Vagina (tissue), 2 donors: ENCODE results near the gene MT1H. TPM values are rescaled to one million over a fixed set of nuclear protein-coding genes. Genes with fewer than 3 reads are reported as not detected.
"Not testable (repeated sequence)": the region's sequence is repeated elsewhere in the genome, so short reads cannot be mapped to it uniquely, and the experiment has no call there.

ENCODE experiments used
- DNase-seq, 2 donors: peaks; one replicate each; pipeline ENCODE4 v3.0.0-alpha.2; 2017; ENCODE audit errors: extremely low spot score in 2 of 2
- H3K27ac ChIP-seq: fragments of 200-600 bp; sonication (generic); one replicate; pipeline ENCODE4 v1.5.1; 2019
- H3K27me3 ChIP-seq: fragments of 200-600 bp; sonication (generic); one replicate; pipeline ENCODE4 v1.5.1; 2019
- H3K36me3 ChIP-seq, 2 donors: fragments of 200-600 bp; sonication (generic); one replicate each; pipeline ENCODE4 v1.5.1; 2017 to 2019
- H3K4me1 ChIP-seq: fragments of 200-600 bp; sonication (generic); one replicate; pipeline ENCODE4 v1.5.1; 2019
- H3K4me3 ChIP-seq, 2 donors: fragments of 200-600 bp; sonication (generic); 1 replicate in 1 of 2; 2 replicates in 1 of 2; pipeline ENCODE4 v1.5.1; 2016 to 2019
- H3K9me3 ChIP-seq: fragments of 200-600 bp; sonication (generic); one replicate; pipeline ENCODE4 v1.5.1; 2019
- POLR2A ChIP-seq, 2 donors: fragments of 450-650 bp; IDR thresholded peaks; one replicate each; pipeline ENCODE4 v1.6.1; 2017; ENCODE audit warnings: antibody characterized with exemption in 2 of 2, mild to moderate bottlenecking in 2 of 2, moderate library complexity in 2 of 2
- POLR2AphosphoS5 ChIP-seq, 2 donors: sonication (generic); formaldehyde crosslinking; IDR thresholded peaks; one replicate each; pipeline ENCODE4 v1.9.0; 2017; ENCODE audit warnings: antibody characterized with exemption in 2 of 2, mild to moderate bottlenecking in 2 of 2, low read depth in 1 of 2; ENCODE audit not compliant: insufficient read depth in 1 of 2
- intact Hi-C: fragments of 100-400 bp; cut with DNase I; formaldehyde crosslinking; loops from one replicate; pipeline ENCODE4 v1.15.1; 2023
- total RNA-seq: library from RNA; depleted of rRNA; stranded (reverse); fragments of >200 nt; gene quantifications from one replicate; pipeline ENCODE4 v1.2.3, GENCODE V29; 2016
- TF ChIP-seq, protein P1 (sequence below), 3 experiments: fragments of 450-650 bp in 2 of 3; fragments of 200-600 bp in 1 of 3; sonication (generic) in 1 of 3; IDR thresholded peaks; one replicate each; pipeline ENCODE4 v1.5.1; 2017 to 2019; ENCODE audit warnings: antibody characterized with exemption in 3 of 3, mild to moderate bottlenecking in 2 of 3, moderate library complexity in 2 of 3

The MT1H gene
- total RNA-seq, 1 donor from 2014 or later = not detected

DNA sequence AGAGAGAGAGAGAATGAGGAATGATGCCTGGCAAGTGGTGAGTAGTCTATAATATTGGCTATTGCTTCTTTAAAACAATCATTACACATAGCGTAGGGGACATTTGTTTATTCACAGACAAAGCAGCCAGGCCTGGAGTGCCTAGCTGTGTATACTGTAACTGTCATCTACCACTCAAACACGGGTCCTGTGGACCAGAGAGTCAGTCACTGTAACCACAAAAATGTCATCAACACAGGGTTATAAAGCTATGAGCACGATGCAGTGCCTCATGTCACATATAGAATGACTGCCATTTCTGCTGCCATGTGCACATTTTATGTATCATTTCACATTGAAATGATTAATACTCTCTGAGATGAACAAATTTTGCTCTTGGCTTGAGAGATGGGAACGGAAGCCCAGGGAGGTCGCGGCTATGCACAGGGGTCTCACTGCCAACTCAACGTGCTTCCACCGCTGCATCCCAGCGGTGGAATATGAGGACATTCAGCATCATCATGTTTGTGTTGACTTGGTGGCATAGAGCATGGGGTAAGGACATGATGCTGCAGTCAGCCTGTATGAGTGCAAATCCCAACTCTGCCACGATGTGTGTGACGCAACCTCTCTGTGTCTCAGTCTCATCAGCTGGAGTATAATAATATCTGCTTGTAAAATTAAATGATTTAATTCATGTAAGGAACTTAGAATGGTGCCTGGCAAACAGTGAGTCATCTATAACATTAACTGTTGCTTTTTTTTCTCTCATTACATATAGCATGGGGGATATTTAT is 3.3 kb downstream of the MT1H start:
- Histone ChIP-seq H3K4me3 (no peak overlapping the region), H3K4me1 (peaks cover 27% of the 10 kb centered on the region), H3K36me3 (no peaks in the 10 kb centered on the region), H3K9me3 (no peaks in the 10 kb centered on the region), H3K27me3 (no peaks in the 10 kb centered on the region), H3K27ac (no peak overlapping the region)
- TF ChIP-seq POLR2A (IDR thresholded peaks at IDR 0.05) (no peak), POLR2AphosphoS5 (IDR thresholded peaks at IDR 0.05; ENCODE audit: insufficient read depth in 1 of 2, low read depth in 1 of 2) (no peak)
- TF ChIP-seq, protein P1, sequence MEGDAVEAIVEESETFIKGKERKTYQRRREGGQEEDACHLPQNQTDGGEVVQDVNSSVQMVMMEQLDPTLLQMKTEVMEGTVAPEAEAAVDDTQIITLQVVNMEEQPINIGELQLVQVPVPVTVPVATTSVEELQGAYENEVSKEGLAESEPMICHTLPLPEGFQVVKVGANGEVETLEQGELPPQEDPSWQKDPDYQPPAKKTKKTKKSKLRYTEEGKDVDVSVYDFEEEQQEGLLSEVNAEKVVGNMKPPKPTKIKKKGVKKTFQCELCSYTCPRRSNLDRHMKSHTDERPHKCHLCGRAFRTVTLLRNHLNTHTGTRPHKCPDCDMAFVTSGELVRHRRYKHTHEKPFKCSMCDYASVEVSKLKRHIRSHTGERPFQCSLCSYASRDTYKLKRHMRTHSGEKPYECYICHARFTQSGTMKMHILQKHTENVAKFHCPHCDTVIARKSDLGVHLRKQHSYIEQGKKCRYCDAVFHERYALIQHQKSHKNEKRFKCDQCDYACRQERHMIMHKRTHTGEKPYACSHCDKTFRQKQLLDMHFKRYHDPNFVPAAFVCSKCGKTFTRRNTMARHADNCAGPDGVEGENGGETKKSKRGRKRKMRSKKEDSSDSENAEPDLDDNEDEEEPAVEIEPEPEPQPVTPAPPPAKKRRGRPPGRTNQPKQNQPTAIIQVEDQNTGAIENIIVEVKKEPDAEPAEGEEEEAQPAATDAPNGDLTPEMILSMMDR (IDR thresholded peaks at IDR 0.05) = no peak
- intact Hi-C loops = no loop called here
- DNase-seq = no peak

GRCh38 chr16:56673921-56674320 is 4.3 kb downstream of the MT1H start:
- DNase-seq = no peak
- Histone ChIP-seq H3K36me3 (no peaks in the 10 kb centered on the region), H3K27ac (no peak overlapping the region), H3K27me3 (no peaks in the 10 kb centered on the region), H3K9me3 (no peaks in the 10 kb centered on the region), H3K4me3 (no peak overlapping the region), H3K4me1 (peaks cover 21% of the 10 kb centered on the region)
- TF ChIP-seq POLR2A (IDR thresholded peaks at IDR 0.05) = no peak
- peak in 1 of 2 donors; percentile 14 for TF ChIP-seq POLR2AphosphoS5 (IDR thresholded peaks at IDR 0.05; ENCODE audit: insufficient read depth in 1 of 2, low read depth in 1 of 2)
- TF ChIP-seq, protein P1 (IDR thresholded peaks at IDR 0.05) = peak; percentile 14 to 46 (median 38)
- intact Hi-C loops = no loop called here

GRCh38 chr16:56674570-56674969 is 5.0 kb downstream of the MT1H start:
- H3K27me3 ChIP-seq, DNase-seq, H3K27ac ChIP-seq, H3K36me3 ChIP-seq, H3K9me3 ChIP-seq, H3K4me3 ChIP-seq, intact Hi-C loops: not testable (repeated sequence)
- H3K4me1 ChIP-seq = peaks cover 14% of the 10 kb centered on the region

DNA sequence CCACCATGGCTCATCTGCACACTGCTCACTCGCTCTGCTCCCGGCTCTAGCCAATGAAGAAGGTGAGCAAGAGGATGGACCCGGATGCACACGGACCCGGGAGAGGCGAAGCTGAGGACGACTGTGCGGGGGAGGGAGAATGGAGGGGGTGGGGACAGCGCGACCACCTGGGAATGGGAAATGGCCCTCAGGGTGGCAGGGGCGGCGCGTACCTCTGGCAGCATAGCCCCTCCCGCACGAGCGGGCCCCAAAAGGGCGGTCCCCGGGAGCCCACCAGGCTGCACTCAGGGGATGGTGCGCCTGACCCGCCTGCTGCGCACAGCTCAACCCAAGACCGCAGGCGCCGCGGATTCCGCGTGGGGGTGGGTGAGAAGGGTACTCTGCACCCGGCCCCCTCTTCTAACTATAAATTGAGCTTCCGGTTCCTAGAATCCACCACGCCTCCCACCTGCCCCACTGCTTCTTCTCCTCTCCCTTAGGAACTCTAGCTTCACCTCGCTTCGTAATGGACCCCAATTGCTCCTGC is 6.1 kb downstream of the MT1H start:
- Histone ChIP-seq H3K27me3 (no peaks in the 10 kb centered on the region), H3K36me3 (no peaks in the 10 kb centered on the region), H3K27ac (no peak overlapping the region), H3K9me3 (no peaks in the 10 kb centered on the region), H3K4me3 (peak overlapping the region; percentile 3 to 5), H3K4me1 (peaks cover 10% of the 10 kb centered on the region)
- intact Hi-C loops = no loop called here
- DNase-seq = no peak
- TF ChIP-seq POLR2AphosphoS5 (IDR thresholded peaks at IDR 0.05; ENCODE audit: insufficient read depth in 1 of 2, low read depth in 1 of 2) (no peak), POLR2A (IDR thresholded peaks at IDR 0.05) (no peak)
- TF ChIP-seq, protein P1 (IDR thresholded peaks at IDR 0.05) = no peak

DNA sequence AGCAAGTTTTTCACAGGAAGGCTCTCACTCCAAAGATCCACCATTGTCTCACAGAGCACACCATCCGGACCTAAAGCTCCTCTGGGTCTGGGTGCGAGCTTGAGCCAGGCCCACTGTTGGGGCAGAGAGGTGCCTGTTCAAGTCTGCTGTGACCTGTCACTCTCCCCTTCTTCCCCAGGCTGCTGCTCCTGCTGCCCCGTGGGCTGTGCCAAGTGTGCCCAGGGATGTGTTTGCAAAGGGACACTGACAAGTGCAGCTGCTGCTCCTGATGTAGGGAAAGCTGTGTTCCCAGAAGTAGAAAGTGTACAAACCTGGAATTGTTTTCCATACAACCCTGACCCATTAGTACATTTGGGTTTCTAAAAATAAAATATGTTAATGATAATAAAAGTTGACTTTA is 7.9 kb downstream of the MT1H start:
- TF ChIP-seq, protein P1 (IDR thresholded peaks at IDR 0.05) = no peak
- TF ChIP-seq POLR2AphosphoS5 (IDR thresholded peaks at IDR 0.05; ENCODE audit: insufficient read depth in 1 of 2, low read depth in 1 of 2) = no peak
- TF ChIP-seq POLR2A (IDR thresholded peaks at IDR 0.05) = no peak
- Histone ChIP-seq H3K27ac (no peak overlapping the region), H3K9me3 (no peaks in the 10 kb centered on the region), H3K4me1 (peaks cover 18% of the 10 kb centered on the region), H3K27me3 (no peaks in the 10 kb centered on the region), H3K4me3 (no peak overlapping the region), H3K36me3 (no peaks in the 10 kb centered on the region)
- intact Hi-C loops = no loop called here
- DNase-seq = no peak
